Astrocyte (in vitro differentiated cells and primary cell): ENCODE measurements around the gene ZDHHC14. TPM values are rescaled to one million over a fixed set of nuclear protein-coding genes. Genes with fewer than 3 reads are reported as not detected.

ENCODE experiments used
- DNase-seq: peaks from one replicate; pipeline ENCODE4 v3.0.0-alpha.2; 2010; ENCODE audit warnings: low read depth
- FAIRE-seq: peaks from 2 replicates; lab custom pipeline; 2011; peaks lifted over from hg19 to GRCh38; lab: Jason Lieb, UNC
- H2AFZ ChIP-seq: 2 replicates; pipeline ENCODE4 v1.6.0; 2012; ENCODE audit warnings: low read depth, low read length, inconsistent platforms
- H3K27ac ChIP-seq: 2 replicates; pipeline ENCODE4 v1.5.1; 2011; ENCODE audit warnings: low read depth, low read length, inconsistent platforms
- H3K27me3 ChIP-seq: 2 replicates; pipeline ENCODE4 v1.6.0; 2011; ENCODE audit warnings: low read length, inconsistent platforms; ENCODE audit not compliant: insufficient read depth
- H3K36me3 ChIP-seq: 2 replicates; pipeline ENCODE4 v1.5.1; 2011; ENCODE audit warnings: low read length, inconsistent platforms; ENCODE audit not compliant: insufficient read depth
- H3K4me1 ChIP-seq: 2 replicates; pipeline ENCODE4 v1.5.1; 2011; ENCODE audit warnings: low read length, inconsistent platforms; ENCODE audit not compliant: insufficient read depth
- H3K4me2 ChIP-seq: 2 replicates; pipeline ENCODE4 v1.6.0; 2012; ENCODE audit warnings: low read length, inconsistent platforms
- H3K4me3 ChIP-seq: 2 replicates; pipeline ENCODE4 v1.5.1; 2011; ENCODE audit warnings: low read depth, mild to moderate bottlenecking, low read length, inconsistent platforms; ENCODE audit not compliant: insufficient read depth
- H3K79me2 ChIP-seq: 2 replicates; pipeline ENCODE4 v1.6.0; 2012; ENCODE audit warnings: mild to moderate bottlenecking, low read length, inconsistent platforms; ENCODE audit not compliant: insufficient read depth
- H3K9ac ChIP-seq: 2 replicates; pipeline ENCODE4 v1.6.0; 2012; ENCODE audit warnings: mild to moderate bottlenecking, low read length, inconsistent platforms
- H3K9me3 ChIP-seq: 2 replicates; pipeline ENCODE4 v1.5.1; 2012; ENCODE audit warnings: low read depth, mild to moderate bottlenecking, low read length, inconsistent platforms; ENCODE audit not compliant: insufficient read depth
- H4K20me1 ChIP-seq: 2 replicates; pipeline ENCODE4 v1.6.0; 2012; ENCODE audit warnings: low read length, inconsistent platforms; ENCODE audit not compliant: insufficient read depth
- H3K27ac Mint-ChIP-seq: one replicate; pipeline ENCODE4 v1.8.0; 2021; ENCODE audit warnings: mild to moderate bottlenecking, mixed read lengths; ENCODE audit not compliant: unreplicated experiment
- H3K27me3 Mint-ChIP-seq: one replicate; pipeline ENCODE4 v1.8.0; 2021; ENCODE audit warnings: low read depth, mixed read lengths; ENCODE audit not compliant: unreplicated experiment
- H3K36me3 Mint-ChIP-seq: one replicate; pipeline ENCODE4 v1.8.0; 2021; ENCODE audit warnings: low read depth, mixed read lengths; ENCODE audit not compliant: unreplicated experiment
- H3K4me1 Mint-ChIP-seq: one replicate; pipeline ENCODE4 v1.8.0; 2021; ENCODE audit warnings: low read depth, mixed read lengths; ENCODE audit not compliant: unreplicated experiment
- H3K4me3 Mint-ChIP-seq: one replicate; pipeline ENCODE4 v1.8.0; 2021; ENCODE audit warnings: mild to moderate bottlenecking, moderate library complexity, mixed read lengths; ENCODE audit not compliant: unreplicated experiment
- H3K9me3 Mint-ChIP-seq: one replicate; pipeline ENCODE4 v1.8.0; 2021; ENCODE audit warnings: mild to moderate bottlenecking, mixed read lengths; ENCODE audit not compliant: unreplicated experiment
- CTCF ChIP-seq: IDR thresholded peaks from 2 replicates; pipeline ENCODE4 v1.5.1; 2011; ENCODE audit warnings: low read depth, mild to moderate bottlenecking, inconsistent platforms, low read length, moderate library complexity; ENCODE audit not compliant: insufficient read depth
- EZH2 ChIP-seq: IDR thresholded peaks from 2 replicates; pipeline ENCODE4 v1.6.1; 2012; ENCODE audit warnings: mild to moderate bottlenecking, low read length, inconsistent platforms; ENCODE audit not compliant: insufficient read depth
- total RNA-seq: library from RNA; stranded (reverse); gene quantifications from 2 replicates; pipeline ENCODE4 v1.2.1, GENCODE V29; 2021

ZDHHC14 gene
- total RNA-seq, 1 donor from 2014 or later: 7.2 TPM

GRCh38 chr6:157518397-157519250, 137.6 kb downstream of the ZDHHC14 start:
- H4K20me1 ChIP-seq: no peaks in the 10 kb centered on the region
- no peaks in the 10 kb centered on the region for H3K9me3 ChIP-seq
- Mint-ChIP-seq H3K27ac (no peak overlapping the region), H3K27me3 (peaks cover 13% of the 10 kb centered on the region), H3K9me3 (no peaks in the 10 kb centered on the region), H3K4me1 (peaks cover 19% of the 10 kb centered on the region), H3K36me3 (peaks cover 2% of the 10 kb centered on the region), H3K4me3 (peak overlapping the region; percentile 14)
- H3K27ac ChIP-seq: no peak overlapping the region
- no peaks in the 10 kb centered on the region for H3K36me3 ChIP-seq
- no peak overlapping the region for H3K9ac ChIP-seq
- no peak overlapping the region for H2AFZ ChIP-seq
- peaks cover 8% of the 10 kb centered on the region for H3K4me1 ChIP-seq
- H3K4me3 ChIP-seq: no peak overlapping the region
- TF ChIP-seq EZH2 (no peak), CTCF (no peak)
- H3K79me2 ChIP-seq: no peaks in the 10 kb centered on the region
- no peaks in the 10 kb centered on the region for H3K27me3 ChIP-seq
- DNase-seq (no peak), FAIRE-seq (no peak)
- H3K4me2 ChIP-seq: no peak overlapping the region

- Histone ChIP-seq H3K4me3 (no peak overlapping the region), H3K9ac (no peak overlapping the region), H3K9me3 (no peaks in the 10 kb centered on the region), H4K20me1 (no peaks in the 10 kb centered on the region), H3K4me1 (peaks cover 8% of the 10 kb centered on the region), H3K79me2 (no peaks in the 10 kb centered on the region), H3K27me3 (no peaks in the 10 kb centered on the region), H2AFZ (no peak overlapping the region), H3K4me2 (no peak overlapping the region), H3K27ac (no peak overlapping the region), H3K36me3 (no peaks in the 10 kb centered on the region)
- H3K9me3 Mint-ChIP-seq: no peaks in the 10 kb centered on the region
- H3K4me1 Mint-ChIP-seq: peaks cover 19% of the 10 kb centered on the region
- peaks cover 13% of the 10 kb centered on the region for H3K27me3 Mint-ChIP-seq
- TF ChIP-seq EZH2 (no peak), CTCF (no peak)
- no peak for FAIRE-seq
- no peak overlapping the region for H3K27ac Mint-ChIP-seq
- DNase-seq: no peak
- H3K4me3 Mint-ChIP-seq: no peak overlapping the region
- peaks cover 2% of the 10 kb centered on the region for H3K36me3 Mint-ChIP-seq
Measured at GRCh38 chr6:157519255-157520116, 138.5 kb downstream of the ZDHHC14 start.
